Mucosa of stomach (tissue), 1 donor: ENCODE measurements around the gene ARMCX5.

ENCODE experiments used
- H3K27me3 ChIP-seq: one replicate; pipeline ENCODE4 v1.7.0; 2013; ENCODE audit warnings: mild to moderate bottlenecking, low read length; ENCODE audit not compliant: control insufficient read depth, insufficient read depth
- H3K36me3 ChIP-seq: one replicate; pipeline ENCODE4 v1.7.0; 2013; ENCODE audit warnings: low read length; ENCODE audit not compliant: control insufficient read depth, insufficient read depth
- H3K4me1 ChIP-seq: one replicate; pipeline ENCODE4 v1.7.0; 2013; ENCODE audit warnings: mild to moderate bottlenecking, low read length; ENCODE audit not compliant: control insufficient read depth, insufficient read depth
- H3K4me3 ChIP-seq: one replicate; pipeline ENCODE4 v1.7.0; 2013; ENCODE audit warnings: low read length
- H3K9ac ChIP-seq: one replicate; pipeline ENCODE4 v1.7.0; 2013; ENCODE audit warnings: mild to moderate bottlenecking, low read length, moderate library complexity
- H3K9me3 ChIP-seq: one replicate; pipeline ENCODE4 v1.7.0; 2013; ENCODE audit warnings: mild to moderate bottlenecking, low read length, moderate library complexity; ENCODE audit not compliant: control insufficient read depth
- donor health status: Pancreatic carcinoma.

Gene ARMCX5

DNA sequence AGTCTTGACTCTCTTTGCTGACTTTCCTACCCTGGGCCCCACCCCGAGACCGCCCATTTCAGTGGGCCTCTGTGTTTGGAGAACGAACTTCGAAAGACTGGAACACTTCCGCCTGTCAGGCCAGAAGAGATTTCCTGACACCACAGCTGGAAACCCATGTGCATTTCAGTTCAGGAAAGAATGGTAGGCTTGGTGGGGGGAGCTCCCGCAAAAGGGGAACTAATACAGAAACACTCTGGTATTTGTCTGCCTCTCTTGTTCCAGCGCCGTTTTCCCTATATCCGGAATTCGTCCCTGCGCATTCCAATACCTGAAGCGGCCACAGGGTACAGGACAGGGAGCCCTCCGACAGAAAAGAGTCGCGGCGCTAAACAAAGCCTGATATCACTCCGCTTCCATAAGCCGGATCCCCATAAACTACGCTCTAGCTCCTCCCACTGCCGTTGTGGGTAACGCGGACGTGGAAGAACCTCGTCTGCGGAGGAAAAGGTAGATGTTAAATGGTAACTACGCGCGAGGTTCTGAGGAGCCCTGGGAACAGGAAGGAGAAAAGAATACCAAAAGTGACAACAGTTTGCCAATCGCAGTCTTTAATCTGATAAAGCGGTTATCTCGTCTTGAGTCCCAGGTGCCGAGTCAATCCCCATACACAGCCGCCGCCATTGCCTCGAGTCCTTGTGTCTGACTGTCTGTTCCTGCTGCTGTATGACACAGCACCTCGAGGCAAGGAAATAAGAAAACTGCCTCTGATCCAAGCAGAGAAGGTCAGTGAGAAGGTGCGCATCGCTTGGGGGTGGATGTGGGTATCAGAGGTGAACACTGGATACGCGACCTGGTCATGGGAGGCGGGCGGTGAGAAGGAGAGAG, at the start of gene ARMCX5:
Gene ARMCX5 (plus strand): TSS at position 432 of the 867 bp plus-strand sequence. CDS start 2,627 bp downstream, outside the sequence.
- no peaks in the 10 kb centered on the region for H3K9me3 ChIP-seq
- peak within 1 kb of the TSS; percentile 77 for H3K4me3 ChIP-seq
- peak within 1 kb of the TSS; percentile 86 for H3K9ac ChIP-seq
- H3K27me3 ChIP-seq = no peaks in the 10 kb centered on the region
- H3K36me3 ChIP-seq = no peaks in the 10 kb centered on the region
- H3K4me1 ChIP-seq = no peaks in the 10 kb centered on the region

DNA sequence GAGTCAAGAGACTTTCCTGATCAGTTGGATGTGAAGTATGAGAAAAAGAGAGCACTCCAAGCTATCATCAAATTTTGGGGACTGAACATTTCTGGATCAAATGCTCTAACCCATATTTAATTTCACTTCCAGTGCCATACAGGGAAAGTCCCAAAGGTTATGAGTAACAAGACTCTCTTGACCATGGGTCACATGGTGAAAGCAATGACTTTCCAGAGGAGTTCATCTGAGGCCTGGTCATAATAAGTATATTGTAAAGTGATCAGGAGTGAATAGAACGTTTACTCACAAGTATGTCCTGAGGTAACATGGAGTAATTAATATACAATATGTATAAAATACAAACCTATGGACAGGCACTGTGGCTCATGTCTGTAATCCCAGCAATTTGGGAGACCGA, 40.7 kb upstream of the ARMCX5 start:
- Histone ChIP-seq H3K36me3 (no peaks in the 10 kb centered on the region), H3K9ac (no peak overlapping the region), H3K9me3 (no peaks in the 10 kb centered on the region), H3K27me3 (no peaks in the 10 kb centered on the region), H3K4me1 (no peaks in the 10 kb centered on the region), H3K4me3 (no peak overlapping the region)

DNA sequence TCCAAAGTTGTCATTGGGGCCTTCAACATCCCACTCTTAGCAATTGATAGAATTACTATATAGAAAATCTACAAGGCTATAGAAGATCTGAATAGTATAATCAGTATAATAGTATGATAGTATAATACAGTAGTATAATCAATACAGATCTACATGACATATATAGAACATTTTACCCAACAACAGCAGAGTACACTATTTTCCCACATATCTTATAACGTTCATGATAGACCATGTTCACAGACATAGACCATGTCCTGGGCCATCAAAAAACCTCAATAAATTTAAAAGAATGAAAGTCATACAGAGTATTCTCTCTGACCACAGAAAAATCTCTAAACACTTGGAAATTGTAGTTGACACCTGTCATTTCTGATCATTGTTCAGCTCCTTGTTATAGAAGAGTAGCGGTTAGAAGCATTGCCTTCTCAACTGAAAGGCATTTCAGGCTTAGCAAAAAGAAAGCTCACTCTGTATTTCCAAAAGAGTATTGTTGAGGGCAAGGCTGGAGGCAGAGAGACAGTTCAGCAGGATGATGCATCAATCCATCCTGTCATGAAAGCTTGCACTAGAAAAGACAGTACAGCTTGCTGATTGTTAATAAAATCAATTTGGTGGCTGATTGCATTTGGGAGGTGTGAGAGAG, 38.8 kb upstream of the ARMCX5 start:
- Histone ChIP-seq H3K36me3 (no peaks in the 10 kb centered on the region), H3K9ac (no peak overlapping the region), H3K4me1 (no peaks in the 10 kb centered on the region), H3K27me3 (no peaks in the 10 kb centered on the region), H3K9me3 (no peaks in the 10 kb centered on the region), H3K4me3 (no peak overlapping the region)

DNA sequence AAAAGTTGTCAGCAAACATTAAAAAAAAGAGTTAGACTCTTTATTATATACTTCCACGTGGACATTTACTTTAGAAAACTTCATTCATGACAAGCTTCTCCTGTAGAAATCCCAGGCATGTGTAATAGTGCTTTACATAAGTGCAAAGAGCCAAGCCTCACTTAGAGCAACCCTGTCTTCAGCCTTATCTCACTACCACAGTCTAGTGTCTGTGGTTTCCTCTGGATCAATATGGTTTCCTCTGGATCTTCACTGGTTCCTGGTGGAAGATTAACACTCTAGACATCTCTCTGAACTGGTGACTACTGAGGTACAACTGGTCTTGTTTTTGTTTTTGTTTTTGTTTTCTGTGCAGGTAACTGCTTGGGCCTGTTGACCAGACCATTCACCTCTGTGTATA, 18.4 kb upstream of the ARMCX5 start:
- no peak overlapping the region for H3K4me3 ChIP-seq
- H3K9ac ChIP-seq = no peak overlapping the region
- no peaks in the 10 kb centered on the region for H3K36me3 ChIP-seq
- H3K4me1 ChIP-seq = no peaks in the 10 kb centered on the region
- H3K9me3 ChIP-seq = no peaks in the 10 kb centered on the region
- no peaks in the 10 kb centered on the region for H3K27me3 ChIP-seq

DNA sequence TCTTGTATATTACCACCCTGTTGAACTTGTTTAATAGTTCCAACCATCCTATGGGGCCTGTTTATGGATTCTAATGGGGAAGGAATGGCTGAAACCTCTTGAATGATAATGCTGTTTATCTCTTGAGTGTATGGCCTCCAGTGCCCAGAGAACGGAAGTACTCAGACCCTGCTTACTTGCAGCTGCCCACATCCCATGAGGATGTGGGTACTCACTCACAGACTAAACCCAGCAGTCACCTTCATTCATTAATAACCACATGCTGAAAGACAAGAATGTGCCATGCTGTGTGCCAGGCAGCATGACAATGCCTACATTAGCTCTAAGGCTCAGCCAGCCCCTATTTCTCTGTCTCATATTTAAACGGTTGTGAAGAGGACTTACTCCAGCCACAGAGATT, 5.9 kb upstream of the ARMCX5 start:
- no peaks in the 10 kb centered on the region for H3K4me1 ChIP-seq
- H3K4me3 ChIP-seq = no peak overlapping the region
- no peaks in the 10 kb centered on the region for H3K27me3 ChIP-seq
- no peaks in the 10 kb centered on the region for H3K9me3 ChIP-seq
- no peaks in the 10 kb centered on the region for H3K36me3 ChIP-seq
- no peak overlapping the region for H3K9ac ChIP-seq

DNA sequence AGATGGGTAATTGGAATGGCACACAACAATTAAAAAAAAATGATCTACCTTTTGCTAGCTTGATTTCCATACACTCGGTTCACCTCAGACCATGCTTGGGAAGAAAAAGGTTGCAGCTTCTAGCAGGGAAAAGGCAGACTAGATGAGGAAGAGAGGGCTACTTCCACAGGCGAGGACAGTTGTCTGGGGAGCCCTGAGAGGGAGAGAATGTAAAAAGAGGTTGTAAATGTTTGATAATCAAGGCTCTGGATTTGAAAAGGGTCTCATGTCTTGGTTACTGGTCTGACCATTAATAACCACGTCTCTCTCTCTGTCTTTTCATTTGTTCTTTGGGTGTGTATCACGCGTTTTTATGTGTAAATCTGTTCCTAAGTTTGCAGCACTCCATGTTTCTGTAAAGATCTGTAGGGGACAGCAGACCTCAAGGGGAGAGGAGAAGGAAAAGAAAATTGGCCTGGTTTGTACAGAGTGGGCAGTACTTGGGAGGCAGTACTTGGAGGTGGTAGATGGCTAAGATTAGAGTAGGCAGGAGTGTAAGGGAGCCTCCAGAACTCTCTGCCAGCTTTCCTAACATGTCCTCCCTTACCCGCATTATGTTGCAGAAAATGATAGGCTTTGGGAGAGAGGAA, 750 bp downstream of the ARMCX5 start:
- no peaks in the 10 kb centered on the region for H3K4me1 ChIP-seq
- peak overlapping the region; percentile 86 for H3K9ac ChIP-seq
- H3K27me3 ChIP-seq = no peaks in the 10 kb centered on the region
- H3K36me3 ChIP-seq = no peaks in the 10 kb centered on the region
- peak overlapping the region; percentile 77 for H3K4me3 ChIP-seq
- no peaks in the 10 kb centered on the region for H3K9me3 ChIP-seq

DNA sequence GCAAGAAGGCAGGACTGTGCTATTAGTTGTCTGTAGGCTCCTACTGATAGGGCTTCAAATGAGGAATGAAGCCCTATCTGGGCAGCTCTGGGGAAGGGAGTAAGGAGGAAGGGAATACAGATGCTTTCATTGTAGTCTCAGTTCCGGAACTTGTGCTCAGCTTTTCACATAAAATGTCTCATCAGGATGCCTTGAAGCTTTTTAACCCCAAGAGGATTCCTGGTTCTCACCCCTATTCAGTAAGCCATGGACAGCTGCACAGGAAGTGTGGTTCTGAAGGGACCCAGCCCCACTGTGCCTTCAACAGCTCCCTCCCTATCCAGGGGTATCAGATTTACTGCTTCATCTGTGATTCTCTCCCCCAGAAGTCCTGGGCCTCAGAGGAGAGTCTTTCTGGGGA, 5.0 kb downstream of the ARMCX5 start:
- Histone ChIP-seq H3K9ac (no peak overlapping the region), H3K9me3 (no peaks in the 10 kb centered on the region), H3K4me1 (no peaks in the 10 kb centered on the region), H3K27me3 (no peaks in the 10 kb centered on the region), H3K4me3 (no peak overlapping the region), H3K36me3 (no peaks in the 10 kb centered on the region)

DNA sequence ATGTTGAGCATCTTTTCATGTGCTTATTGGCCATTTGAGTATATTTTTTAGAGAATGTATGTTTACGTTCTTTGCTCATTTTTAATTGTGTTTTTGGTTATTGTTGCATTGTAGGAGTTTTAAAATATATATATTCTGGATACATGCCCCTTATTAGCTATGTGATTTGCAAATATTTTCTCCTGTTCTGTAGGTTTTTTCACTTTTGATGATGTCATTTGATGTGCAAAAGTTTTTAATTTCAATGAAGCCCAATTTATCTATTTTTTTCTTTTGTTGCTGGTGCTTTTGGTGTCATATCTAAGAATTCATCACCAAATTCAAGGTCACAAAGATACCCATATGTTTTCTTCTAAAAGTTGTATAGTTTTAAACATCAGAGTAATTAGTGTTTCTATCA, 6.8 kb downstream of the ARMCX5 start:
- H3K9me3 ChIP-seq = no peaks in the 10 kb centered on the region
- H3K4me3 ChIP-seq = no peak overlapping the region
- H3K27me3 ChIP-seq = no peaks in the 10 kb centered on the region
- H3K36me3 ChIP-seq = no peaks in the 10 kb centered on the region
- H3K9ac ChIP-seq = no peak overlapping the region
- no peaks in the 10 kb centered on the region for H3K4me1 ChIP-seq

DNA sequence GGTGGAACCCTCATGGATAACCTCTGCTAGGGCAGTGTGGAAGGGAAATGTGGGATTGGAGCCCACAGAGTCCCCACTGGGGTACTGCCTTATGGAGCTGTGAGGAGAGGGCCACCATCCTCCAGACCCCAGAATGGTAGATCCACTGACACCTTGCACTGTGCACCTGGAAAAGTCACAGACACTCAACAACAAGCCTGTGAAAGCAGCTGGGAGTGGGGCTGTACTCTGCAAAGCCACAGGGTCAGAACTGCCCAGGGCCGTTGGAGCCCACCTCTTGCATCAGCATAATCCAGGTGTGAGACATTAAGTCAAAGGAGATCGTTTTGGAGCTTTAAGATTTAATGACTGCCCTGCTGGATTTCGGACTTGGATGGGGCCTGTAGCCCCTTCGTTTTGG, 11.6 kb downstream of the ARMCX5 start:
- no peaks in the 10 kb centered on the region for H3K27me3 ChIP-seq
- no peak overlapping the region for H3K4me3 ChIP-seq
- H3K9ac ChIP-seq = no peak overlapping the region
- H3K4me1 ChIP-seq = no peaks in the 10 kb centered on the region
- H3K36me3 ChIP-seq = no peaks in the 10 kb centered on the region
- H3K9me3 ChIP-seq = no peaks in the 10 kb centered on the region

DNA sequence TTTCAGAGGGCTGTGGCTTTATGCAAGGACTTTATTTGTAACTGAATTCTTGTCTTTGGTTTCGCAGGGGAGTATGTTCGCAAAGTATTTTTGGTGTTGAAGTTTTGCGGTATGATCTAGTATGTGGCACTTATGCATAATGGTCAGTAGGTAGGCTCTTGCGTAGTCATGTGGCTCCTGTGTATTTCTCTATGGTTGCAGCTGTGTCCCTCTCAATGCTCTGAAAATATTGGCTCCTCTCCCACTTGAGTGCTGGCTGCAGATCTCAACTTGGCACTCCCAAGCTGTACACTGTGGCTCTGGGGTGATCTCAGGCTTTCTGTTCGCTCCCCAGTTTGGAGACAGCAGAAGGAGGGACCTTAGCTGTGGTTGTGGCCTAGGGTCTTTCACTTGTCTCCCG, 24.8 kb downstream of the ARMCX5 start:
- no peaks in the 10 kb centered on the region for H3K36me3 ChIP-seq
- H3K9ac ChIP-seq = no peak overlapping the region
- no peaks in the 10 kb centered on the region for H3K4me1 ChIP-seq
- no peaks in the 10 kb centered on the region for H3K27me3 ChIP-seq
- no peak overlapping the region for H3K4me3 ChIP-seq
- H3K9me3 ChIP-seq = no peaks in the 10 kb centered on the region

DNA sequence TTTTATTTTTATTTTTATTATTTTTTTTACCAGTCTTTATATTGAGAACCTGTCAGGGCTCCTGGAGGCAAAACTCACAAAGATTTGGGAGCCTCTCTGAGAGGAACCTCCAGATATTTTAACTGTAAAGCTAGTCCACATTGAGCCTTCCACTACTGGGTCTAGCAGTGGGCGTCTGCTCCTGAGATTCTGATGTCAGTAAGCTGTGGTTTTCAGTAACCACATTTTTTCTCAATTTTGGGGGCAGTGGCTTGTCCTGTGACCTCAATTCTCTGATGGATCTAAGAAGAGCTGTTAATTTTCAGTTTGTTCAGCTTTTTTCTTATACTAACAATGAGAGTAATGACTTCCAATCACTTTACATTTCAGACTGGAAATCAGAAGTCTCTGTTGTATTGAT, 28.3 kb downstream of the ARMCX5 start:
- Histone ChIP-seq H3K4me1 (no peaks in the 10 kb centered on the region), H3K9ac (no peak overlapping the region), H3K27me3 (no peaks in the 10 kb centered on the region), H3K9me3 (no peaks in the 10 kb centered on the region), H3K4me3 (no peak overlapping the region), H3K36me3 (no peaks in the 10 kb centered on the region)

DNA sequence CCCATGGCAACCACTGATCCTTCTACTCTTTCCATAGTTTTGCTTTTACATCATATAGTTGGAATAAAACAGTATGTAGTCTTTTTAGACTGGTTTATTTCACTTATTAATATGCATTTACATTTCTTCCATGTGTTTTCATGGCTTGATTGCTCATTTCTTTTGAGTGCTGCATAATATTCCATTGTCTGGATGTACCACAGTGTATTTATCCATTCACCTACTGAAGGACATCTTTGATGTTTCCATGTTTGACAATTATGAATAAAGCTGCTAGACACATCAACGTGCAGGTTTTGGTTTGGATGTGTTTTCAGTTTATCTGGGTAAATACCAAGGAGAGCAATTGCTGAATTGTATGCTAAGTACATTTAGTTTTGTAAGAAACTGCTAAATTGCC, 38.2 kb downstream of the ARMCX5 start:
- H3K4me1 ChIP-seq = no peaks in the 10 kb centered on the region
- H3K9me3 ChIP-seq = no peaks in the 10 kb centered on the region
- no peaks in the 10 kb centered on the region for H3K36me3 ChIP-seq
- H3K9ac ChIP-seq = no peak overlapping the region
- no peak overlapping the region for H3K4me3 ChIP-seq
- H3K27me3 ChIP-seq = no peaks in the 10 kb centered on the region
